Activated naive CD4-positive, alpha-beta T cell treated with anti-CD3 and anti-CD28 coated beads, Interleukin-2, amount 50 U/mL, for 72 hours (primary cell): ENCODE data around the gene KRT81. TPM values are rescaled to one million over a fixed set of nuclear protein-coding genes. Genes with fewer than 3 reads are reported as not detected.
"Not testable (repeated sequence)": the region's sequence is repeated elsewhere in the genome, so short reads cannot be mapped to it uniquely, and the experiment has no call there.

Experiments used
- ATAC-seq, 2 donors: fragments of 150-1000 bp; cut with Tn5 transposase; 2 replicates each; pipeline ENCODE4 v1.10.0; 2021; ENCODE audit warnings: mild to moderate bottlenecking in 2 of 2, moderate library complexity in 2 of 2
- DNase-seq, 2 donors: peaks; one replicate each; pipeline ENCODE4 v3.0.0; 2021 to 2022; ENCODE audit warnings: low spot score in 2 of 2
- H3K27ac Mint-ChIP-seq, 2 donors: one replicate each; pipeline ENCODE4 v1.8.0; 2022; ENCODE audit warnings: mild to moderate bottlenecking in 2 of 2, mixed read lengths in 2 of 2
- H3K36me3 Mint-ChIP-seq, 2 donors: one replicate each; pipeline ENCODE4 v1.8.0; 2022; ENCODE audit warnings: mixed read lengths in 2 of 2
- H3K9me3 Mint-ChIP-seq, 2 donors: one replicate each; pipeline ENCODE4 v1.8.0; 2022; ENCODE audit warnings: mixed read lengths in 2 of 2
- total RNA-seq, 2 donors: library from RNA; stranded (reverse); gene quantifications; one replicate each; pipeline ENCODE4 v1.2.3, GENCODE V29; 2022

The KRT81 gene
- total RNA-seq, 2 donors from 2014 or later: not detected

DNA sequence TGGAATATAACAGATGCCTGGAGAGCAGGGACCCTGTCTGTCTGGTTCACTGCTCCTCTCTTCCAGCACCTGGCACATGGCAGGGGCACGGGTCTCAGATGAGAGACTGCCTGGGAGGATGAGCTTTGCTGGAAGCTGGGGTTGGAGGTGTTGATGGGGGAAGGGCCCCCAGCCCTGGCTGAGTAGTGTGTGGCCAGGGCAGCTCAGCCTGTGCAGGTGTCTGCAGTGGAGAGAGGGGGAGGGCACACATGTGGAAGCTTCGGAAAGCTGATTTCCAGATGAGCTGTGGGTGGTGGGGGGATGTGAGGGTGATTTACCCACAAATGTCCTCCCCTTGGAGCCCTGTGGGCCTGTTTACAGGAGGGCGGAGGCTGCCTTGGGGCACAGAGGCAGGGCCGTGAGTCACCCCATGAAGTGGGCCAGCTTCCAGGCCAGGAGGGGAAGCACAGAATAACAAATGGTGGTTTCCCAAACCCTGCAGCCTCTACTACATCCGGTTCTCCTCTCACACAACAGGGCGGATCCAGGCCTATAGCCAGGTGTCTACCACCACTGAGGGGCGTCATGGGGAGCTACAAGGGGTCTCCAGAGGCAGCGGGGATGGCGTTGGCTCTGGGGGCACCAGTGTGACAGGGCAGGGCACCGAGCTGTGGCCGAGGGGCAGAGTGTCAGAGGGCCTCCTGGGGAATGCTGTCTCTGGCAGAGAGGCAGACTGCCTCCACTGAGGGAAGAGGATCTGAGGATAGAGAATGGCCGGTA lies 47.3 kb downstream of the KRT81 start:
- peaks cover 0 to 9% of the 10 kb centered on the region in 2 donors for H3K36me3 Mint-ChIP-seq
- ATAC-seq (peak; percentile 98), DNase-seq (peak; percentile 70 to 84)
- no peaks in the 10 kb centered on the region for H3K9me3 Mint-ChIP-seq
- H3K27ac Mint-ChIP-seq: peak overlapping the region; percentile 81 to 92

DNA sequence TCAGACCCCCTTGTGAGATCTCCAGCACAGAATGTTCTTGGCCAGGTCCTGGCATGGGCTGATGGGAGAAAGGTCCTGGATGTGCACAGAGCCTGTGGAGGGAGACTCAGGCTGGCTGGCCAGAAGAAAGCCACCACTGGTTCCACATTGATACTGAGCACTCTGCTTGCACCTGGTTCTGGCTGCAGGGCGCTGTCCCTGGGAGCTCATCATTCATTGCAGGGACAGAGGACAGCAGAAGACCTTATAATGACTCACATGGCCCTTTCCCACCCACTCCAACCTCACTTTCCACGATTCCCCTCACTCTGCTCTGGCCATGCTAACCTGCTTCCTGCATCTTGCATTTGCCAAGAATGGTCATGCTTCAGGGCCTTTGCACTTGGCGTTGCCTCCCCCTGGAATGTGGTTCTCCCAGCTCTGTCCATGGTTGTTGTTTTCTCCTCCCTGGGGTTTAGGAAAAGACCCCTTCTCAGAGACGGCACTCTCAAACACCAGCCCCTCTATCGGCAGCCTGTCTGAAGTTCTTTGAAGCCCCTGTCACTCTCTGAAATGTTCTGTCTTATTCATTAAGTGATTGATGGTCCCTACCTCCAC lies 48.0 kb downstream of the KRT81 start:
- no peaks in the 10 kb centered on the region for H3K9me3 Mint-ChIP-seq
- H3K27ac Mint-ChIP-seq: peak overlapping the region; percentile 81 to 92
- H3K36me3 Mint-ChIP-seq: peaks cover 0 to 9% of the 10 kb centered on the region in 2 donors
- no peak for ATAC-seq
- no peak for DNase-seq

DNA sequence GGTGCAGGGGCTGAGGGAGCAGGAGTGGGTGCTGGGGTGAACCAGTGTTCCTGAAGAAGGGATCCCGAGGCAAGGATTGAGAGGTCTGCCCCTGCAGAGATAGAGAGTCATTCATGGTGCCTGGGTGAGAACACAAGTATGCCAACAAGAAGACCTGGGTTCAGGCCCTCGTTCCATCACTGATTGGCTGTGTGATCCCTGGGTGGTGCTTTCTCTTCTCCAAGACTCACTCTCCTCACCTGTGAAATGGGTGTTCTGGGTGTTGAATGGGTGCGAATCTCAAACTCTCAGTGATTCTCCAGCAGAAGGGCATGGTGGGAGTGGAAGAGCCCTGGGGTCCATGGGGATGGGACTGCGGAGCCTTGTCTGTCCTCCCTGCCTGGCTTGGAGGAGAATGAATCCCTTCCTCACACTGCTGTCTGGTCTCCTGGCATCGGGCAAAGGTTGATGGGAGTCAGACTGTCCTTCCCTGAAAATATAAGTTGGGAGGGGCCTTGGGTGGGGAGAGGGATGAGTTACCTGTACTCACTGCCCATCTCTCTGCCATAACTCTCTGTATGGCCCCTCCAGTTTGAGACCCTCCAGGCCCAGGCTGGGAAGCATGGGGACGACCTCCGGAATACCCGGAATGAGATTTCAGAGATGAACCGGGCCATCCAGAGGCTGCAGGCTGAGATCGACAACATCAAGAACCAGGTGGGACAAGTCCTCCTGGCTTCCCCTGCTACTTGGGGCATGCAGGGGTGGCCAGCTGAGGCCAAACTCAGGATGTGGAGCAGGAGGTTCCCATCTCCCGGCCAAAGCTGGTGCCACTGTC lies 48.7 kb downstream of the KRT81 start:
- no peaks in the 10 kb centered on the region for H3K9me3 Mint-ChIP-seq
- peaks cover 0 to 9% of the 10 kb centered on the region in 2 donors for H3K36me3 Mint-ChIP-seq
- no peak for ATAC-seq
- no peak for DNase-seq
- H3K27ac Mint-ChIP-seq: no peak overlapping the region

DNA sequence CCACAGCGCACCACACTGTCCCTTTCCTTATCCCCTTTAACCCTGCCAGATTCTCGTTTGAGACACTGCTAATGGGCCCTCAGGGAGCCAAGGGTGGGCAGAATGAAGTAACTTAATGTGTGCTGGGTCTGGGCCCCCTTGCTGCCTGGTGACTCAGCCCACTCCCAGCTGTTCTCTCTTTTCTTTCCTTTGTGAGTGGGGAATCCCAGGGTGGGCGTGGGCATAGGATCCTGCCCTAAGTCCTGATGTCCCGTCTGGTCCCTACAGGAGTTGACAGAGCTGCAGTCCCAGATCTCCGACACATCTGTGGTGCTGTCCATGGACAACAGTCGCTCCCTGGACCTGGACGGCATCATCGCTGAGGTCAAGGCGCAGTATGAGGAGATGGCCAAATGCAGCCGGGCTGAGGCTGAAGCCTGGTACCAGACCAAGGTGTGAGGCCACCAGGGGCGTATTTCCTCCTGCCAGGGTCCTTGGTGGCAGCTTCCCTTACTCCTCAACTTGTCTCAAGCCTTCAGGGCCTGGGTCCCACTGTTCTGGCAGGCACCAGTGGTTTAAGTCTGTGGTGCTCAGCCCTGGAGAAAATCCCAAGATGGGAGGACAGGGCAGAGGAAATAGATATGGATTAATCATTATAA lies 50.0 kb downstream of the KRT81 start:
- H3K9me3 Mint-ChIP-seq: no peaks in the 10 kb centered on the region
- DNase-seq (no peak), ATAC-seq (no peak)
- H3K27ac Mint-ChIP-seq: no peak overlapping the region
- H3K36me3 Mint-ChIP-seq: peaks cover 0 to 9% of the 10 kb centered on the region in 2 donors

DNA sequence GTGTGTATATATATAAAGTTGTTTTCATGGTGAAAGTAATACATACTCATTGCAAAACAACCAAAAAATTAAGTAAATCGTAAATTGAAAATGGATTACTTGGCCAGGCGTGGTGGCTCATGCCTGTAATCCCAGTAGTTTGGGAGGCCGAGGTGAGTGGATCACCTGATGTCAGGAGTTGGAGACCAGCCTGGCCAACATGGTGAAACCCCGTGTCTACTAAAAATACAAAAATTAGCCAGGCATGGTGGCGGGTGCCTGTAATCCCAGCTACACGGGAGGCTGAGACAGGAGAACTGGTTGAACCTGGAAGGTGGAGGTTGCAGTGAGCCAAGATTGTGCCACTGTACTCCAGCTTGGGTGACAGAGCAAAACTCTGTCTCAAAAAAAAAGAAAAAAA lies 51.1 kb downstream of the KRT81 start:
- not testable (repeated sequence) for ATAC-seq, H3K27ac Mint-ChIP-seq, H3K9me3 Mint-ChIP-seq, DNase-seq, H3K36me3 Mint-ChIP-seq

DNA sequence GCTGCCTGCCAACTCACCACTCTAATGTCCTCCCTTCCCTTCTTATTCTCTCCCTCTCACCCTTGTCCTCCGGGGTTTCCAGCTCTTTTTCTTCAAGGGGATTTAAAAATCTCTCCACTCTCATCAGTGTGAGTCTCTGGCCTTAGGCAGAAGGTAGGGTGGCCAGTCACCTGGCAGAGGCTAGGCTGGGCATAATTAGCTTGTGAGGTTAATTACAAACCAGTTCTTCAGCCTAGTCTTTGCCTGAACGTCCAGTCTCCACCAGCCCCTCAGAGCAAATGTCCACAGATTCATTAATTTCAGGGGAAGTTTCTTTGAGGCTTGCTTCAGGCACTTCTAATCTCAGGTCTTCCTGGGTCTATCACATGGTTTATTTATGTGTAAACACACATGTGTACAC lies 51.6 kb downstream of the KRT81 start:
- ATAC-seq: no peak
- Mint-ChIP-seq H3K27ac (no peak overlapping the region), H3K9me3 (no peaks in the 10 kb centered on the region), H3K36me3 (peaks cover 0 to 9% of the 10 kb centered on the region in 2 donors)
- DNase-seq: no peak

DNA sequence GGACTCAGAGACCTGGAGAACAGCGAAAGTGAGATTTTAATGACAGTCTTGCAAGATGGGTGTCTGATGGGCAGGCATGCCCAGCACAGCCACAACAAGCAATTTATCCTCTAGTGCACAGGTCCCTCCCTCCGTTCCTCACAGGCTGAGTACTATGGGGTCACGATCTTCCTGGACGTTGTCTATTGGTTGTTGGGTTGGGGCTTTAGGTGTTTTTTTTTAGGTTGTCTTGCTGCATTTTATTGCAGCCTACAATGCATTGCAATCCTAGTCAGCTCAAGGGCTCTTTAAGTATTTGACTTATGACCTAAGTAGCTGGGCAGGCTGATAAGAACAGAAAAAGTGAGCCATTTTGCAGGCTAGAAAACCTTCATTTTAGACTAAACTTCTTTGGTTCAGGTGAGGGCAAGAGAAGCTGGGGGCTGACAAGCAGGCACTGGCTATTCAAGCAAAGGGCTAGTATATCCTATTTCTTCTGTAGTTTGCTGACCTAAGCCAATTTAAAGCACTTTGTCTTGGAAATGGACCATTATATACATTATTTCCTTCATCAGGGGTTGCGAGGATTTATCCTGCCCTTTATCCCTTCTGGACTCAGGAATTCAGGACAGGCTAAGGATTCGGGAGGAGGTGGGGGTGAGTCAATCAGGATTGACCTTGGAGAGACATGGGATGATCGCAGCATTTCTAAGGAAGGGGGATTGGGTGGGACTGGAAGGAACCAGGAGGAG lies 52.3 kb downstream of the KRT81 start:
- DNase-seq (no peak), ATAC-seq (no peak)
- peak overlapping the region in 1 of 2 donors; percentile 60 for H3K27ac Mint-ChIP-seq
- peaks cover 0 to 6% of the 10 kb centered on the region in 2 donors for H3K36me3 Mint-ChIP-seq
- no peaks in the 10 kb centered on the region for H3K9me3 Mint-ChIP-seq

DNA sequence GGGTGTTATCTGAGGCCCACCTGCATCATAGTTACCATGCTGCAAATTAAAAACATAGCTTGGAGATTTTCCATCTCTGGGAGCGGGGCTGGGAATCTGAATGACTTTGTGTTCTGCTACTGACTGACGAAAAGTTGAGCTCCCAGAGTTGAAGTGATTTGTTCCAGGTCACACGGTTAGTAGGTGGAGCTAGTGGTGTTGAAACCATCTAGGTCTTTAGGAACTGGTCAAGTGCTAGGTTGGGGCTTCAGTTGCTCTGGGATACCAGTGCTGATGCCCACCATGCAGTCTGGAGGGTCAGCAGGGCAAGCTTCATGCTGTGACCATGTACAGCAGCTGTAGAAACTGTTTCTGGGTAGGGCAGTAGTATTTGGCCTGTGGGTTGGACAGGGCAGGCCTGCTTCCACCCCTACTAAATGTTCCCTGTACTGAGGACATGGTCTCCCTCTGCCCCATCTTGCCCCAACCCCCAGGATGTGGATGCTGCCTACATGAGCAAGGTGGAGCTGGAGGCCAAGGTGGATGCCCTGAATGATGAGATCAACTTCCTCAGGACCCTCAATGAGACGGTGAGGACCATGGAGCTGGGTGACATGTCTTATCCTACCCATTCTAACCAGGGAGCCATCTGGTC lies 53.0 kb downstream of the KRT81 start:
- H3K9me3 Mint-ChIP-seq: no peaks in the 10 kb centered on the region
- H3K36me3 Mint-ChIP-seq: no peaks in the 10 kb centered on the region
- DNase-seq: no peak
- no peak for ATAC-seq
- H3K27ac Mint-ChIP-seq: peak overlapping the region in 1 of 2 donors; percentile 60

DNA sequence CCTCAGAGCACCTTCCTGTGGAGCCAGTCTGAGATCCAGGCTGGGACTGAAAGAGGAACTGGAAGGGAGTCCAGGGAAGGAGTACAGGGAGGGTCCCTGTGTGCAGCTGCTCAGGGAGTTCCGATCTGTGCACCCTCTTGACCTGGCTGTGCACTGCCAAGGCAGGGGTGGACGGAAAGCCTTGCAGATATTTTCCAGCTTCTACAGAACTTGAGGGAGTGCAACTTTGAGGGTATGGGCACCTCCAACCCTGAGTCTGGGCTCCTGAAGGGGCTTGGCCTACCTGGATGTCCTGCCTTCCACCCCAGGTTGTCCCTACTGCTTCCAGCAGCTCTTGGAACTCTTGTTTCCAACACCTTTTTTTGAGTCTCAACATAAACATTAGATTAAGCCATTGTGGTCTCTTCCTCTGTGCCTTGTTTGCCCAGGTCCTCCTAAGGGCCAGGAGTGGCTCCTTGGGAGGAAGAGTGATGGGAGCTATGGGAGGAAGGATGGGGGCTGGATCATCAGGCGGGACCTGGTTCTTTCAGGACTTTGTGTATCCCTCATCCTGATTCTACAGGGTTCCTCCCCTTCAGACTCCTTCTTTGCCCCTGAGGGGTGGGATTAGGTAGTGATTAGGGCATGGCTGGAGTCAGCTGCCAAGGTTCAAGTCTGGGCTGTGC lies 54.8 kb downstream of the KRT81 start:
- Mint-ChIP-seq H3K36me3 (no peaks in the 10 kb centered on the region), H3K9me3 (no peaks in the 10 kb centered on the region), H3K27ac (no peak overlapping the region)
- DNase-seq (no peak), ATAC-seq (no peak)

Other genes starting within 250 kb of the KRT81 start
- gene NR4A1, start 240.1 kb downstream of the KRT81 start, total RNA-seq: 10 to 100 TPM; 29.8 to 76.0 TPM
- gene ATG101, start 221.6 kb downstream of the KRT81 start, total RNA-seq: 10 to 100 TPM; 28.5 to 46.8 TPM
- not detected for gene SMIM41, start 211.8 kb downstream of the KRT81 start, total RNA-seq
- not detected for gene KRT80, start 99.5 kb downstream of the KRT81 start, total RNA-seq
- gene KRT7, start 58.3 kb downstream of the KRT81 start, total RNA-seq: 1 to 10 TPM in 1 of 2 donors, under 1 TPM in 1; 0.36 to 8.0 TPM
- under 1 TPM in 1 of 2 donors, not detected in 1; 0.37 TPM for gene KRT86, start 16.9 kb downstream of the KRT81 start, total RNA-seq
- not detected for gene KRT83, start 29.9 kb upstream of the KRT81 start, total RNA-seq
- gene KRT85, start 75.9 kb upstream of the KRT81 start, total RNA-seq: not detected
- gene KRT84, start 94.1 kb upstream of the KRT81 start, total RNA-seq: not detected
- not detected for gene KRT82, start 114.8 kb upstream of the KRT81 start, total RNA-seq
- not detected for gene KRT75, start 142.8 kb upstream of the KRT81 start, total RNA-seq
- gene KRT6B, start 160.6 kb upstream of the KRT81 start, total RNA-seq: not detected
- not detected for gene KRT6C, start 182.3 kb upstream of the KRT81 start, total RNA-seq
- not detected for gene KRT6A, start 201.7 kb upstream of the KRT81 start, total RNA-seq
- gene KRT5, start 228.9 kb upstream of the KRT81 start, total RNA-seq: not detected